ENCODE measurements around the gene CRACR2B. TPM values are rescaled to one million over a fixed set of nuclear protein-coding genes. Genes with fewer than 3 reads are reported as not detected.

Gene CRACR2B
- total RNA-seq, 1 donor from 2014 or later: 2.6 TPM

- FAIRE-seq (no peak), DNase-seq (ENCODE audit: low read depth) (peak; percentile 61)
- peak overlapping the region; percentile 77 for H3K4me3 ChIP-seq (ENCODE audit: insufficient read depth, low read depth, low read length)
- H3K27ac ChIP-seq (ENCODE audit: low read depth, low read length): peak overlapping the region; percentile 81
- H3K4me1 ChIP-seq (ENCODE audit: insufficient read depth, low read length): peaks cover 16% of the 10 kb centered on the region
- no peak overlapping the region for H2AFZ ChIP-seq (ENCODE audit: low read depth, low read length)
- Mint-ChIP-seq H3K4me1 (ENCODE audit: low read depth, unreplicated experiment) (no peaks in the 10 kb centered on the region), H3K27me3 (ENCODE audit: low read depth, unreplicated experiment) (no peaks in the 10 kb centered on the region), H3K4me3 (ENCODE audit: unreplicated experiment) (peak overlapping the region; percentile 67), H3K27ac (ENCODE audit: unreplicated experiment) (peak overlapping the region; percentile 34), H3K36me3 (ENCODE audit: low read depth, unreplicated experiment) (peaks cover 2% of the 10 kb centered on the region), H3K9me3 (ENCODE audit: unreplicated experiment) (no peaks in the 10 kb centered on the region)
- H3K36me3 ChIP-seq (ENCODE audit: insufficient read depth, low read length): no peaks in the 10 kb centered on the region
- H3K4me2 ChIP-seq (ENCODE audit: low read length): peak overlapping the region; percentile 96
- H4K20me1 ChIP-seq (ENCODE audit: insufficient read depth, low read length): peaks cover 53% of the 10 kb centered on the region
- no peaks in the 10 kb centered on the region for H3K9me3 ChIP-seq (ENCODE audit: insufficient read depth, low read depth, low read length)
- H3K9ac ChIP-seq (ENCODE audit: low read length): peak overlapping the region; percentile 86
- peaks cover 4% of the 10 kb centered on the region for H3K79me2 ChIP-seq (ENCODE audit: insufficient read depth, low read length)
- H3K27me3 ChIP-seq (ENCODE audit: insufficient read depth, low read length): no peaks in the 10 kb centered on the region
- no peak for TF ChIP-seq CTCF (IDR thresholded peaks at IDR 0.05; ENCODE audit: insufficient read depth, low read depth, low read length)
- no peak for TF ChIP-seq EZH2 (IDR thresholded peaks at IDR 0.05; ENCODE audit: insufficient read depth, low read length)
These were observed 31.8 kb upstream of the CRACR2B start for GRCh38 chr11:795634-796564.

GRCh38 chr11:796565-797295, 31.0 kb upstream of the CRACR2B start:
- Histone ChIP-seq H3K9ac (ENCODE audit: low read length) (peak overlapping the region; percentile 86), H3K4me2 (ENCODE audit: low read length) (peak overlapping the region; percentile 96), H3K79me2 (ENCODE audit: insufficient read depth, low read length) (peaks cover 4% of the 10 kb centered on the region), H3K9me3 (ENCODE audit: insufficient read depth, low read depth, low read length) (no peaks in the 10 kb centered on the region), H3K4me3 (ENCODE audit: insufficient read depth, low read depth, low read length) (peak overlapping the region; percentile 77), H3K4me1 (ENCODE audit: insufficient read depth, low read length) (peaks cover 16% of the 10 kb centered on the region), H3K27ac (ENCODE audit: low read depth, low read length) (peak overlapping the region; percentile 81), H4K20me1 (ENCODE audit: insufficient read depth, low read length) (peaks cover 52% of the 10 kb centered on the region), H3K27me3 (ENCODE audit: insufficient read depth, low read length) (no peaks in the 10 kb centered on the region), H2AFZ (ENCODE audit: low read depth, low read length) (no peak overlapping the region), H3K36me3 (ENCODE audit: insufficient read depth, low read length) (no peaks in the 10 kb centered on the region)
- Mint-ChIP-seq H3K36me3 (ENCODE audit: low read depth, unreplicated experiment) (peaks cover 2% of the 10 kb centered on the region), H3K27me3 (ENCODE audit: low read depth, unreplicated experiment) (no peaks in the 10 kb centered on the region), H3K27ac (ENCODE audit: unreplicated experiment) (peak overlapping the region; percentile 69), H3K4me1 (ENCODE audit: low read depth, unreplicated experiment) (no peaks in the 10 kb centered on the region), H3K9me3 (ENCODE audit: unreplicated experiment) (no peaks in the 10 kb centered on the region), H3K4me3 (ENCODE audit: unreplicated experiment) (peak overlapping the region; percentile 85)
- TF ChIP-seq EZH2 (IDR thresholded peaks at IDR 0.05; ENCODE audit: insufficient read depth, low read length) (no peak), CTCF (IDR thresholded peaks at IDR 0.05; ENCODE audit: insufficient read depth, low read depth, low read length) (no peak)
- DNase-seq (ENCODE audit: low read depth): no peak
- FAIRE-seq: no peak
